Measurements from ENCODE around the gene DOLK.

DOLK gene

DNA sequence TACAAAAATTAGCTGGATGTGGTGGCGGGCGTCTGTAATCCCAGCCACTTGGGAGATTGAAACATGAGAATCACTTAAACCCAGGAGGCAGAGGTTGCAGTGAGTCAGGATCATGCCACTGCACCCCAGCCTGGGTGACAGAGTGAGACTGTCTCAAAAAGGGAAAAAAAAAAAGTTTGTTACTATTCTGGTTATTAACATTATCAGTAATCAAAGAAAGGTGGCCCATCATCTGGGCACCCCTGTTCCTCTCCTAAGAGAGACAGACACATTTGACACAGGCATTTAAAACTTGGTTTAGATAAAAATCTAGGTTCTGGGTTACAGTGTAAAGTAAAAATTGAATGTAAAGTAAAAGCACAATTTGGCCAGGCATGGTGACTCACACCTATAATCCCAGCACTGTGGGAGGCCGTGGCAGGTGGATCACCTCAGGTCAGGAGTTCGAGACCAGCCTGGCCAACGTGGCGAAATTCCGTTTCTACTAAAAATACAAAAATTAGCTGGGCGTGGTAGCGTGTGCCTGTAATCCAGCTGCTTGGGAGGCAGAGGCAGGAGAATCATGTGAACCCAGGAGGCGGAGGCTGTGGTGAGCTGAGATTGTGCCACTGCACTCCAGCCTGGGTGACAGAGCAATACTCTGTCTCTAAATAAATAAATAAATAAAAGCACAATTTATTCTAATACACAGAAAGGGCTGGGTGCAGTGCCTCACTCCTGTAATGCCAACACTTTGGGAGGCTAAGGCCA, 43.4 kb downstream of the DOLK start:
- DNase-seq = no peak

DNA sequence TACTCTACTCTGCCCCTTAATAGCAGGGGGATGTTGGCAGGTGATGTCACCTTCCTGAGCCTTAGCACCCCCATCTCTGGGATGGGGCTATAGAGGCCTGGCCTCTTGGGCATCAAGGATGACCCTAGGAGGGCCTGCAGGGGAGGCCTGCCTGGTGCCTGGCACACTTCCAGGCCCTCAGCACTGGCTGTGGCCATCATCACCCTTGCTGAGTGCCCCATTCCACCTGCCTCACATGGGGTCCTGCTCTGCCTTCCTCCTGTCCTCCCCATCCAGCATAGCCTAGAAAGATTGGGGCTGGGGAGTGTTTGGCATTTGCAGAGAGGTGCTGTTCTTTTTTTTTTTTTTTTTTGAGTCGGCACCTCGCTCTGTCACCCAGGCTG, 44.3 kb downstream of the DOLK start:
- no peak for DNase-seq

DNA sequence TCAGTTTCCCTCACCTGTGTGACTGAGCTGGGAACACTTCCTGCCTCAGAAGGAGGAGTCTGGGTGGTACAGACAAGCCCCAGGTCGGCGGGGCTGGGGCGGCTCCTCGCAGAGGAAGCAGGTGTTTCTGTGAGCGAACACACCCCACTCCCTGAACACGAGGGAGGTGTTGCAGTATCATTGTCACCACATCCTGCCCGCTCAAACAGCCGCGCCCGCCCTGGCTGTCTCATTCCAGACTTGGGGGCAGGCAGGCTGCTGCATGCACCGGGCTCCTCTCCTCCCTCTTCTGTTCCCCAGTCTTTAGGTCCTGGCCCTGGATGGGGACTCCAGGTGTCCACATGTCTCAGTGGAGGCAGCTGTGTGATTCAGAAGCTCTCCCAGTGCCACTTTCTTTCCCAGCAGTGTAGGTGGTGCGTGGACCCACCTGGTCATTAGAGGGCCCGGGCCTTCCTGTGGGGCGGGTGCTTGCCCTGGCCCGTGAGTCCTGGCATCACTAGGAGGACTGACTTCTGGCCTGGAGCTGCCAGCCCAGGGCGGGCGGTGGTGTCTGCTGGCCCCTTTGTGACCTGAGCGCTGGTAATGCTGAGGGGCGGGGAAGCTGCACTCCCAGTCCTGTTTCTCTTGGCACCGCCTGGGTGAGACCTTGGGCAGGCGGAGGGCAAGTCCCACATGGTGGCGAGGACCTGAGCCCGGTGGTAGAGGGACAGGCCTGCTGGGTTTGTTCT, 44.9 kb downstream of the DOLK start:
- DNase-seq = no peak

DNA sequence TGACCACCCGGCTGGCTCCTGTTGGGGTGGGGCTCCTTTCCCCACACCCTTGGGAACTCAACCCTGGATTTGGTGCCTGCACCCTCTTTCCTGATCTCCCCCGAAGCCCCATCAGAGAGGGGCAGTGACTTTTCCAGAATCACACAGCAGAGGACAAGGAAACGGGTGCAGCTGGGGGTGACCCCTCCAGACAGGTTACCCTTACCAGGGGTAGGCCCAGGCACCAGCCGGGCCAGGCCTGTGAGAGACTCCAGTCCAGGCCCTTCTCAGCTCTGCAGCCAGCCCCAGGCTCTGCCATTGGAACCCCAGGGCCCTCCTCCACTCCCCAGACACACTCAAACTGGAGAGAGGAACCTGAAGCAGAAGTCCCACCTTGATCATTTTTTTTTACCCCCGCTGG, 45.6 kb downstream of the DOLK start:
- DNase-seq = no peak

DNA sequence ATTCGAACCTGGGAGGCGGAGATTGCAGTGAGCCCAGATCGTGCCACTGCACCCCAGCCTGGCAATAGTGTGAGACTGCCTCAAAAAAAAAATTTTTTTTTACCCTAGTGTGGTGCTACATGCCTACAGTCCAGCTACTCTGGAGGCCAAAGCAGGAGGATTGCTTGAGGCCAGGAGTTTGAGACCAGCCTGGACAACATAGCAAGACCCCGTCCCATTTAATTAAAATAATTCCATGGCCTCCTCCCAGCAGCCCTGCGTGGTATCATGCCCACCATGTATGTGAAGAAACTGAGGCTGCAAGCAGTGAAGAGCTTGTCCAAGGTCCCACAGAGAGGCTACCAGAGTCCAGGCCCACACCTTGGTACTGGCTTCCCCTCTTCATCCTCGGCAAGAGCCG, 46.0 kb downstream of the DOLK start:
- DNase-seq = no peak

DNA sequence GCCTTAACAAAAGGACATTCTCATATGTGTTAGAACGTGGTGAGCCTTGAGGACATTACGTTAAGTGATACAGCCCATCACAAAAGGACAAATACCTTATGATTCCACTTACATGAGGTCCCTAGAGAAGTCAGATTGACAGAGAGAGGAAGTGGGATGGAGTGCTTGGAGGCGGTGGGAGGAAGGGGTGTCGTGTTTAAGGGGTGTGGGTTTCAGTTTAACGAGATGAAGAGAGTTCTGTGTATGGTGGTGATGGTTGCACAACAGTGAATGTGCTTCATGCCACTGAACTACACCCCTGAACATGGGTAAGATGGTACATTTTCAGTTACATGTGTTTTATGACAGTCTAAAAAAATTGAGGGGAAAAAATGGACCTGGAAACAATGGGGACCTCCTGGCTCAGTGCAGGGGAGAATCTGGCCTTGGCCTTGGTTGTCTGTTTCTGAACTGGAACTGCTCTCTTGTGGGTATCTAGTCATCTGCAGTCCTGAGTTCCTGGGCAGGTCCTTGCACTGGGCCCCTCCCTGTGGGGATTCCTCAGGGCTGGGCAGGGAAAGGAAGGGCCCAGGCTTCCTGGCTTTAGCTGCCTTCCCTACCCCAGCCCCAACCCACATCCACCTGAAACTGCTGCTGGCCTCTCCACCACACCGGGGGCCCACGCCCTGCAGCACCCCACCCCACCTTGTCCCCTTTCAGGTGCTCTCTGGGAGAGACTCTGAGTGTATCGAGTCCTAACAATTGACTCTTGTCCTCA, 47.7 kb downstream of the DOLK start:
- DNase-seq = no peak

DNA sequence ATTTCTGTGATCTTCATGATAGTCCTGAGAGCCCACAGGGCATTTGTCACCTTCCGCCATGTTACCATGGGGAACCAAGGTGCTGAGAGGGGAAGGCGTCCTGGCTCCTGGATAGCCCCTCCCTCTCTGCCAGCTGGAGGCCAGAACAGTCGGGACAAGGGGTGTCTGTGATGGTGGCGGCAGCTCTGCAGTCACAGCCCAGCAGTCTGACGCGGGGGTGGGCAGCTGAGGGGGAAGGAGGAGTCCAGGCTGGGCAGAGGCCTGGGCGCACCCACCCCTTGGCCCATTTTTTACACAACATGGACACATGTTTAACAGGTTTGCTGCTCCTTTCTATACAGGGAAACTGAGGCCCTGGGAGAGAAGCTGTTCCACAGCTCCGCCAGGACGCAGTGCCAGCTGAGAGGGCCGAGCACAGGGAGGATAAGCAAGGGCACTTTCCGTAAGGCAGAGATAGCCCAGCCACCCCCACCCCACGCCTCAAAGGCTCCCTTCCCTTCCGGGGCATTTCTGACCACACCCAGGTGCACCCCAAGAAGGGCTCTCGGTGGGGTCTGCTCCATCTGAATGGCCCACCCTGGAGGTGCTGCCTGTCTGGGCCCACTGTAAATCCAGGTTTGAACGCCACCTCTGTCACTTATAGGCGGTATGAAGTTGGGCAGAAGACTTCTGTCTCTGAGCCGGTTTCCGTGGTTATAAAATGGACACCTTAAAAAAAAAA, 48.4 kb downstream of the DOLK start:
- no peak for DNase-seq

DNA sequence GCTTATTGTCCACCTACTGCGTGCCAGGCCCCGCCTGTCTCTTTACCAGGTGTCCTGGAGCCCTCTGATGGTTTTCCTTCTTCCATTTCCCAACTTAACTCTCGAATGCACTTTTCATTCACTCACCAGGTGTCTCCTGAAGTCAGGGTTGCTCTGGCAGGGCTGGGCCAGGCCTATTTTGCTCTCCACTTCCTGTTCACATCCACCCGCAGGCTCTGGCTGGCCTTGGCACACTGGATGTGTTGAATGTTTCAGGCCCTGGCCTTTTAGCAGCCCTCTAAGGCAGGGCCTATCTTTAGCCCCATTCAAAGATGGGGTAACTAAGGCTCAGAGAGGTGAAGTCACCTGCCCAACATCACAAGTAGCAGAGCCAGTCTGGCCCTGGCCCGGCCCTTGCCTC, 49.0 kb downstream of the DOLK start:
- DNase-seq = no peak

DNA sequence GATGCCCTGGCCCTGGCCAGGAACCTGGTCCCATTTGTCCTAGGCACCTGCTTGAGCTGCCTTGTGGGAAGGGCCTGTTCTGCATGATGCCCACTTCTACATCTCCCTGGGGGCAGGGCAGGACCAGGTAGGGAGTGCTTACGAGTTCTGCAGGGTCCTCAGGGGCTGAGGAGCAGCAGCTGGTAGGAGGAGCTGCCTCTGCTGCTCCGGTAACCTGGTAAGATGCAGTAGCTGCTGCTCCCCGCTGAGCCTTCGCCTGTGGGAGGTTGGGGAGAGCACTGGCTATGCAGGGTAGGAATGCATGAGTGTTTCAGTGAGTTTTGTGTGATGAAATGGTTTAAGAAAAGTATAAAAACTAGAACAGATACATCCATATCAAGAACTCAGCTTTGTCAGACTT, 51.8 kb downstream of the DOLK start:
- DNase-seq = no peak

Data from NCI-H2029 treated with DMSO at 0.1 percent for 48 hours (cell line).